DMS153 treated with DMSO at 0.1 percent for 48 hours (cell line): Measurements from ENCODE around the gene AGAP1.

Experiments used
- DNase-seq: peaks from one replicate; lab custom pipeline; 2025; ENCODE audit not compliant: unreplicated experiment; lab: John Stamatoyannopoulos, UW

The AGAP1 gene

DNA sequence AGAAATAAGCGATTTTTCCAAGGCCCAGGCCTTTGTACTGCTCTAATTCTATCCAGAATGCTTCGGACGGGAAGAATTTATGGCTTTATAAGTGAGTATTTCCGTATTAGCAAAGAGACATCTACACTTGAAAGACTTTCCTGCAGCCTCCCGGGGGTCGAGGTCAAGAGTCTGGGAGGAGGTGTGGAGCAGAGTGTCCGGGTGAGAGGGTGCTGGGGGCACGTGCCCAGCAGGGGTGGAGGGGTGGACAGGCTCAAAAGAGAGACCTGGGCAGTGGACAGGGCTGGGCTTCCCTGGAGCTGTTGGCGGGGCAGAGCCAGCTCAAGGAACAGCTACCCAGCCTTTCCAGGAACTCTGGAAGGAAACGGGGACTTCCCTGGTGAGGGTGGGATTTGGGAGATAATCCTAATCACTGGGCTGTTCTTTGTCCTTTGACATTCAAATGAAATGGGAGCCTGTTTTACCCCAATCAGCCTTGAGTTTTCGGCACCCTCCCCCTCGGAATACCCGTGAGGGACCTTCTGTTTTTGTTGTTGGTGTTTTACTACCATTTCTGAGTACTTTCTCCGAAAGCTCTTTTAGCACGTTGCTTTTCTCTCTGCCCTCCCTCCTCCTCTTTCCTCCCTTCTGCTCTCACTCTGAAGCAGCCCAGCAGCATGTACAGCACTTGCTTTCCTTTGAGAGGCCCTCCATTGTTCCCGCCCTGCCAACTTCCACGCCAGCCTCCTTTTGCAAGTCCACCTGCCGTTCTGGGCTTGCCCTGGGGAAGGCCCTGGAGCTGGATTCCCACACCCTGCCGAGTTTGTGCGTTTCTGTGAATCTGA is 164.7 kb downstream of the AGAP1 start:
- peak; percentile 23 for DNase-seq

GRCh38 chr2:235659767-235660322 is 166.0 kb downstream of the AGAP1 start:
- DNase-seq = no peak

- DNase-seq = no peak
Observed at GRCh38 chr2:235660484-235661082, 166.7 kb downstream of the AGAP1 start.

DNA sequence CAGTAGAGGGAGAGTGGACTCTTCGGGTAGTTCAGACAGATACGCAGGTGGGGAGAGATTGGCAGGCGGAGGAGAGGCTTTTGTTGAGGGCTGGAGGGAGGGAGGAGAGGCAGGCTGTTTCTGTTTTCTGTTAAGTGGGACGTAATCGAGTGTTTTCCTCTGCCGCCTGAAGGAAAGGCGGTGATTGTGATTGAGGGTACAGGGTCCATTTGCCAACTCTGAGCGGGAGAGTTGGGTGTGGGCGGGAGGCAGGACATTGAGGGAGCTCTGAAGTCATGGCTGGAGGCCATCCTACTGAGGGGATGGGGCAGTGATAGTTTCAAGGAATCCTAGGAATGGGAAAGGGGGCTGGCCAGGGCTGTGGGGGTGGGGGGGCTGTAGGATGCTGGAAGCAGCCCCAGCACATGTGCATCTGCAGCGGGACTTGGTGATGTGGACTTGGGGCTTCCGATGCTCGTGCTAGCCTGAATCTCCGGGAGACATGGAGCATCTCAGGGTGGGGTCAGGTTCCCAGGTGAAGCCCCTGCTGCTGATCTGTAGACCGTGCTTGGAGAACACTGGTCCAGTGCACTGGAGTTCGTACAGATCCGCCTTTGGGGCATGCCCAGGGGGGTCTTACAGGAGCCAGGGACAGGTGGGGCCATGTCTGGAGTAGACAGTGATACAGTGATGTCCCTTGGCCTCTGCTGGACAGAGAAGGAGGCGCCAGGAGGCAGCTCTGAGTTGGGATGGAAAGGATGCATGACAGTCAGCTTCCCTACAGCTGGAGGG is 167.5 kb downstream of the AGAP1 start:
- DNase-seq = no peak

- no peak for DNase-seq
Observed at GRCh38 chr2:235661952-235662351, 168.1 kb downstream of the AGAP1 start.

- DNase-seq = no peak
Observed at GRCh38 chr2:235663875-235664274, 170.0 kb downstream of the AGAP1 start.

- no peak for DNase-seq
Observed at GRCh38 chr2:235665661-235666212, 171.9 kb downstream of the AGAP1 start.

GRCh38 chr2:235666213-235666781 is 172.5 kb downstream of the AGAP1 start:
- DNase-seq = peak; percentile 44

DNA sequence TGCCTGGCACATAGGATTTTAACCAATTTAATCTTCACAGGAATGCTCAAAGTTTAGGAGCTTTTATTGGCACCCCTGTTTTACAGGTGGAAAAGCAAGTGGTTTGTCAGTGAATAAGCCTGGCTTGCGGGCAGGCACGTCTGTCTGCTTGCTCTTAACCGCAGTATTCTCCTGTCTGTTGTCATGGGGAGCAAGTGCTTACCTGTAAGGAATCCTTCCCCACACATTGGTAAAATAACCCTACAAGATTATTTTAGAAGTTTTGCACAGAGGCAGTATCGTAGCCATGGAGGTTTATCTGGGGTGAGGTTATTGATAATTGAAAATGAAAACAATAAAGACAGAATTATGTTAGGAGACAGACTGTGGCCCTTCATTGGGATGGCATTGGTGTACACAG is 174.9 kb downstream of the AGAP1 start:
- no peak for DNase-seq

DNA sequence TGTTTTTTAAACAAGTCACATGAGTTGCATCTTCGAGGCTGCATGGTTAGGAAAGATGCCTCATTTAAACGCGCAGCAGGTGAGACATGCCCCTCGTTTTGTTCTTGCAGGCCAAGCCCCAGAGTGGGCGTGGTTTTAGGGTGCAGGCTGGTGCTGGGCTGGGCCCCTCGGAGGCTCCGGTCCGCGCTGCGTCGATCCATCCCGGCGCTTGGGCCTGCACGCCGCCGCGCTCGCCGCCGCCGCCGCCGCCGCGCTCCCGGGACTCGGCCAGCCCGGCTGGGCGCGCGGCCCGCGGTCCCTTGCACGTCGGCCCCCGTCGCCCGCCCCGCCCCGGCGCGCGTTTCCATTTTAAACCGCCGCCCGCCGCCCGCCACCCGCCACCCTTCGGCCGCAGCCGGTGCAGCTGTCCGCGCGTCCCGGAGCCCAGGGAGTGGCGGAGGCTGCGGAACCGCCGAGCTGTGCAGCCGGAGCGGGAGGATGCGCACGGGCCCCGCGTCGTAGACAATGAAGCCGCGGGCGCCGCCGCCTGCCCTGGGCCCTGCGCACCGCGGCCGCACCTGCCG is 175.5 kb downstream of the AGAP1 start:
- DNase-seq = peak; percentile 53

- DNase-seq = peak; percentile 23
Observed at GRCh38 chr2:235669983-235670962, 176.4 kb downstream of the AGAP1 start.

GRCh38 chr2:235670974-235671787 is 177.3 kb downstream of the AGAP1 start:
- DNase-seq = no peak

DNA sequence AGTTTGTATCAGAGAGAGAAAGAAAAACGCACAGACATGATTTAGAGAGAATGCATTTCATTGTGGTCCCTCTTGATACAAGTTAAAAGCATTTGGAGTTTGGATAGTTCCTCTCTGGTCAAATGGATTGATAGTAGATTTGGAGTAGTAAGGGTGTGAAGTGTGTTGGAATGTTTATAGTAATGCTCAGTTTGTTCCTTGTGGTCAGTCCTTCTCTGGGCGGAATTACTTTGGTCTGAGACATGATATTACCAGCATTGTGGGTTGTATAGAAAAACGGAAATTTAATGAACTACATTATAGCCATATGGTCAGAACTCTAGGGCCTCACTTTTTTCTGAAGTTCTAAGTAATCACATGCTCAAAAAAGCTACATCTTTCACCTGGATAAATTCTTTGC is 178.9 kb downstream of the AGAP1 start:
- DNase-seq = no peak

GRCh38 chr2:235674146-235674545 is 180.3 kb downstream of the AGAP1 start:
- no peak for DNase-seq

- no peak for DNase-seq
Observed at GRCh38 chr2:235674812-235675211, 181.0 kb downstream of the AGAP1 start.

DNA sequence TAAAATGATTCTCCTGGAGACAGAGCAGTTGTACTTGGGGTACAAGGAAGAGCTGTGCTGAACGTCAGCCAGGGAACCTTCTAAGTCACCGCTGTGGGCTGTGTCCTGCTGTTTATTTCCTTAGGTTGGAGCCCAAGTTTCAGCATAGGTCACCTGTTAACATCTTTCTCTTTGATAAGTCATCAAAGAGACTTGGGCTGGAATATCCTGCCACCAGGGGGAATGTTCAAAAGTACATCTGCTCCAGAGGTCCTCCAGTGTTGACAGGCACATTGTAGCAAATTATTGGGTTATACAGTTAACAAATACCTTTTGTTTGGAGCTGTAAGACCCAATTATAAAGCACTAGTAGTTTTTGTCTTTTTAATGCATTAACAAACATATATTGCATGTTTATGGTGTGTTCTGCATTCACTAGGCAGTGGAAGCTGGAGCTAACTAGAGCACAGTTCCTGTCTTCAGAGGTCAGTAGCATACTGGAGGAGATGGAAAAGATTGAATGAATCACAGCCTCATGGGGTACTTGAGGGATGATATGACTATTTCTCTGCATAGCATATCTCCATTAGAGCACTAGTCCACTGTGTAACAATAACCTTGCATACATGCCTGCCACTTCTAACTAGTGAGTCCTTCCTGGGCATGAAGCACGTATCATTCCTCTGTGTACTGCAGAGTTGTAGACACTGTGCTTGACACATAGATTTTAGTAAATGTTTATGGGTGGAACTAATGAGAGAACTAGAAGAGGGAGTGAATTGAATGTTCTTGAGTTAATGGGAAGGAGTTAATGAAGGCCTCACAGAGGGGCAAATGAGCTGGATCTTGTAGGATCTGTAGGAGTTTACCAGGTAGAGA is 182.1 kb downstream of the AGAP1 start:
- DNase-seq = no peak

DNA sequence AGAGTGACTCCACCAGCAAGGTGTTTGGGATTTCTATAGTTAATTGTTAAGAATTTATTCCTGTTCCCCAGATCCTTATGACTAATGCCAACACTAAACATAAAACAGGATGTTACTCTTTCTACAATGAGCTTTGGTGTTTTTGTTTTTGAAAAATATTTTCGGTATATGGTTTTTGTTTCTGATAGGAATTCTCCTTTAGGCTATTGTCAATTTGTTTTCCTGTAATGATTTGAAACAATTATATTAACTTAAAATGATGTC is 182.6 kb downstream of the AGAP1 start:
- no peak for DNase-seq

DNA sequence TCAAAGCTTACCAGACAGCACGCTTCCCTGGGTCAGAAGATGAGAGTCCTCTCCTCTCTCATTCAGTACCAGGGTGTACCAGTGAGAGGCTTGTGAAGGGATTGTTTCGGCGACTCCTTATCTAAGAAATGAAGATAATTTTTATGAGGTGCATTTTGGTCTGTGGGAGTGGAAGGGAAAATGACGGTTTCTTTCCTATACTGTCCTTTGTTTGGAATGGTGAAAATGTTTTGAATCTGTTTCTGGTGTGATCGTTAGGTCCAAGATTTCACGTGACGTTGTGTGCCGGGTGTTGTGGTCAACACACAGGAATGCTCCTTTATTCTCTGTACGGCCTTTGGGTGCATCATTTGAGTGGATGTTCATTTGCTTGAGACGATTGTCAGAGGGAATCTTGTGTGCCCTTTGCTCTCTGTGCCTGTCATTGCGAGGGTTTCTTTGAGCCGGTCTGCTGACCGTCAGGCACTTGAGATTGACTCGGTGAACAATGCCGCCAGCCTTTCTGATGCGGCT is 183.5 kb downstream of the AGAP1 start:
- no peak for DNase-seq
